ENCODE results near the gene SLC12A7.

- TF ChIP-seq POLR2AphosphoS5 (IDR thresholded peaks at IDR 0.05; ENCODE audit: borderline replicate concordance, low read depth, low read length) = no peak
- no peak for TF ChIP-seq EZH2 (IDR thresholded peaks at IDR 0.05)
- no peak for TF ChIP-seq FOXP2 (optimal IDR thresholded peaks at IDR 0.05; ENCODE audit: control extremely low read depth, extremely low read length, insufficient read depth)
These were observed 110.2 kb downstream of the SLC12A7 start for GRCh38 chr5:1001406-1002270.

Measured in SK-N-MC (cell line).